IPS-18c (cell line): ENCODE results near the gene ABCB9.
"Not testable (repeated sequence)": the region's sequence is repeated elsewhere in the genome, so short reads cannot be mapped to it uniquely, and the experiment has no call there.

ENCODE experiments used
- H3K4me3 ChIP-seq: 2 replicates; pipeline ENCODE4 v1.7.0; 2013; ENCODE audit warnings: low read depth, mild to moderate bottlenecking, low read length, moderate library complexity; ENCODE audit not compliant: insufficient read depth
- H3K9me3 ChIP-seq: one replicate; pipeline ENCODE4 v1.6.1; 2013; ENCODE audit warnings: mild to moderate bottlenecking, low read length, moderate library complexity; ENCODE audit not compliant: control insufficient read depth, insufficient read depth

ABCB9 gene

GRCh38 chr12:122894193-122895121 is 71.8 kb downstream of the ABCB9 start:
- H3K4me3 ChIP-seq = peak overlapping the region; percentile 94
- peaks cover 3% of the 10 kb centered on the region for H3K9me3 ChIP-seq

GRCh38 chr12:122893208-122894153 is 72.8 kb downstream of the ABCB9 start:
- H3K9me3 ChIP-seq = peaks cover 3% of the 10 kb centered on the region
- no peak overlapping the region for H3K4me3 ChIP-seq

DNA sequence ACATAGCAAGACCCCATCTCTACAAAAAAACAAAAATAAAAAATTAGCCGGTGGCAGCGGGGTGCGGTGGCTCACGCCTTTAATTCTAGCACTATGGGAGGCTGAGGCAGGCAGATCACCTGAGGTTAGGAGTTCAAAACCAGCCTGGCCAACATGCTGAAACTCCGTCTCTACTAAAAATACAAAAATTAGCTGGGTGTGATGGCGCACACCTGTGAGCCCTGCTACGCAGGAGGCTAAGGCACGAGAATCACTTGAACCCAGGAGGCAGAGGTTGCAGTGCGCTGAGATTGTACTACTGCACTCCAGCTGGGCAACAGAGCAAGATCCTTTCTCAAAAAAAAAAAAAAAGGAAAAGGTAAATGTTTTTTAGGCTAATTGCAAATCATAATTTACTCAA is 73.5 kb downstream of the ABCB9 start:
- H3K4me3 ChIP-seq, H3K9me3 ChIP-seq: not testable (repeated sequence)

DNA sequence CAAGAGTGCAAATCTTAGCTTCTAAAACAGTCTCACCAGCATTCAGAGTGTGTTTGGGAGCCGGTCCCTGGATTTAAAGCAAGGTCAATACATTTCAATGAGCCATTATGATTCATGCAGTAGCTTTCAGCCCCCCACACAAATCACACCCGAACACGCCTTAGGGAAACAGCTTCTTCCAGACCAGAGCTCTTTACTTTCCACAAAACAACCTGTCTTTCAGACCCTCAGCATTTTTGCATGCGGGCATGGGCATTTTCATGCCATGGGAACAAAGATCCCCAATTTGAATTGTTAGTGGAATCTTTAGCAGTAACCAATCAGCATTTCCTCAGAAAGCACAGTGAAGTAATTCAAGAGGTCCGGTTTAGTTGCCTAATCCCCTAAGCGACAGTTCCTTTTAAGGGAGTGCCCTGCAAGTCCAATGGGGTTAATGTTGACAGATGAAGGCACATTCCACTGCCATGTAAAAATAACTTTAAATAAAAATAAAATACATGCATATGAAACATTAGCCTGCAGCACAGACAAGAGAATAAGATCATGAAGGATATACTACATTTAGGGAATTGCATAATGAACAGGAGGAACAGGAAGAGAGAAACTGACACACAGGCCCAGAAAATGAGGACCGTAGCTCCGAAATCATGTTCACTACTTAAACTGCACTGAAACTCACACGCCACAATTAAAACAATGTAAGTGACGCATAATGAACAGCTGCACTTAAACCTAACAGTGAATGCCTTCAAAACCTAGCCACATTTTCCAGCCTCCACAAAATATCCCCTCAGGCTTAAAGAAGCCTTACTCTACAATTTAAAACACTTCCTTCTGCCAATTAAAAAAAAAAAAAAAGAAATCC is 74.4 kb downstream of the ABCB9 start:
- no peak overlapping the region for H3K4me3 ChIP-seq
- H3K9me3 ChIP-seq = peaks cover 3% of the 10 kb centered on the region

GRCh38 chr12:122889761-122890520 is 76.3 kb downstream of the ABCB9 start:
- H3K4me3 ChIP-seq = no peak overlapping the region

DNA sequence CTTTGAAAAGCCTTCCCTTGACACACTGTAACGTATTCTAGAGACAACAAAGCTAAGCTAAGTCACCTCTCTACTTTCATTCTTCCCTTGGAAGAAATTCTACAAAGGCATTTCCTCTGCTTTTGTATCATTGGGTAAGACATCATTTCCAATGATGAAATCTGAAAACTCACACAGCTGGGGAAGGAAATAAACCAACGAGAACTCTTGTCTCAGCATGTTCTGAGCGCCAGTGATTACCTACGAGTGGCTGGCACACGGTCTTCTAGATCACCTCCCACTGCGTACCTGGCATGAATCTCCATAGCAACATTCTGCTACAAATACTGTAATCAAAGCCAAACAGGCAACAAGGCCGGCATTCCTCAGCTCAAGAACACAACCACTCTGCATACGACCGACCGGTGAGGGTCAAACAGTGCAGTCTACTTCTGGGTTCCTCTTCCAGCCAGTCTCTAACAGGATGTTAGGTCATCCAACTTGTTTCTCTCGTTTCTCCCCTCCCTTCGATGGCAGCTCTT is 78.0 kb downstream of the ABCB9 start:
- no peaks in the 10 kb centered on the region for H3K9me3 ChIP-seq
- H3K4me3 ChIP-seq = peak overlapping the region; percentile 20; the same call in 1 of the 2 replicates

More at GRCh38 chr12:122889761-122890520, 76.3 kb downstream of the ABCB9 start:
- no peaks in the 10 kb centered on the region for H3K9me3 ChIP-seq

- Histone ChIP-seq H3K9me3 (no peaks in the 10 kb centered on the region), H3K4me3 (no peak overlapping the region)
These were observed 78.4 kb downstream of the ABCB9 start for GRCh38 chr12:122887819-122888212.

GRCh38 chr12:122886851-122887818 is 79.1 kb downstream of the ABCB9 start:
- H3K9me3 ChIP-seq = no peaks in the 10 kb centered on the region
- no peak overlapping the region for H3K4me3 ChIP-seq

- no peak overlapping the region for H3K4me3 ChIP-seq
- no peaks in the 10 kb centered on the region for H3K9me3 ChIP-seq
These were observed 80.1 kb downstream of the ABCB9 start for GRCh38 chr12:122886161-122886560.

GRCh38 chr12:122884860-122885259 is 81.4 kb downstream of the ABCB9 start:
- Histone ChIP-seq H3K9me3 (no peaks in the 10 kb centered on the region), H3K4me3 (no peak overlapping the region)

GRCh38 chr12:122884091-122884826 is 82.0 kb downstream of the ABCB9 start:
- H3K4me3 ChIP-seq = no peak overlapping the region

GRCh38 chr12:122882908-122883558 is 83.2 kb downstream of the ABCB9 start:
- no peaks in the 10 kb centered on the region for H3K9me3 ChIP-seq
- H3K4me3 ChIP-seq = no peak overlapping the region

More at GRCh38 chr12:122884091-122884826, 82.0 kb downstream of the ABCB9 start:
- no peaks in the 10 kb centered on the region for H3K9me3 ChIP-seq

- Histone ChIP-seq H3K4me3 (no peak overlapping the region), H3K9me3 (no peaks in the 10 kb centered on the region)
These were observed 85.6 kb downstream of the ABCB9 start for GRCh38 chr12:122880668-122881067.

GRCh38 chr12:122880155-122880667 is 86.1 kb downstream of the ABCB9 start:
- H3K9me3 ChIP-seq = no peaks in the 10 kb centered on the region
- no peak overlapping the region for H3K4me3 ChIP-seq
